GM19438 (cell line): ENCODE measurements around the gene PROCA1.
A peak's percentile ranks its signal among the peaks of the same experiment; 100 is the strongest.
"Not testable (repeated sequence)": the region's sequence is repeated elsewhere in the genome, so short reads cannot be mapped to it uniquely, and the experiment has no call there.

Source experiments
- ATAC-seq: cut with Tn5 transposase; IDR thresholded peaks from one replicate; pipeline ENCODE4 v1.9.1; 2021; ENCODE audit warnings: low read depth; ENCODE audit not compliant: unreplicated experiment

PROCA1 gene

DNA sequence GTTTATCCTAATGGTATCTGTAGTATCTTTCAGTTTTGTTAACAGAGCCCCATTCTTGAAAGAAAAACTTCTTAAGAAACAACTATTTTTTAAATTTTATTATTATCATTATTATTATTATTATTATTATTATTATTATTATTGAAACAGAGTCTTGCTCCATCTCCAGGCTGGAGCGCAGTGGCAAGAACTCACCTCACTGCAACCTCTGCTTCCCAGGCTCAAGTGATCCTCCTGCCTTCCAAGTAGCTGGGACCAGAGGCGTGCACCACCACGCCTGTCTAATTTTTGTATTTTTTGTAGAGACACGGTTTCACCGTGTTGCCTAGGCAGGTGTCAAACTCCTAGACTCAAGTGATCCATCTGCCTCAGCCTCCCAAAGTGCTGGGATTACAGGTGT lies 26.3 kb downstream of the PROCA1 start:
- no peak for ATAC-seq

- no peak for ATAC-seq
Measured at GRCh38 chr17:28684963-28685362, 26.7 kb downstream of the PROCA1 start.

- no peak for ATAC-seq
Measured at GRCh38 chr17:28682655-28683054, 29.0 kb downstream of the PROCA1 start.

GRCh38 chr17:28675980-28676379 lies 35.7 kb downstream of the PROCA1 start:
- no peak for ATAC-seq

GRCh38 chr17:28675490-28675889 lies 36.2 kb downstream of the PROCA1 start:
- no peak for ATAC-seq

DNA sequence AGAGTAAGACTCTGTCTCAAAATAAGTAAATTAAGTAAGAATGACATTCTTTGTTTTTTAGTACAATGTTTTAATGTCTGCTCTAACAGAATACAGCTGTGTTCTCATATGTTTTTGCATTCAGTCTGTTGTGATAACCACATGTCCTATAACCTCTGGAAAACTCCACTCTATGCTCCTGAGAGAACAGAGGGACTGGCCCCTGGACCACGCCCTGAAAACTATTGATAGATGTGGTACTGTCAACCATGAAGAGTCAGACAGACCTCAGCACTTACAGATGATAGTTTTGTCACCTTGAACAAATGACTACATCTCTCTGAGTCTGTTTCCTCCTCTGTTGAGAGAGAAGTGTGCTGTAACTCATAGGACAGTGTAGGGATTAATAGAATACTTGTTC lies 41.8 kb downstream of the PROCA1 start:
- ATAC-seq = no peak

- ATAC-seq = no peak
Measured at GRCh38 chr17:28667870-28668269, 43.8 kb downstream of the PROCA1 start.

DNA sequence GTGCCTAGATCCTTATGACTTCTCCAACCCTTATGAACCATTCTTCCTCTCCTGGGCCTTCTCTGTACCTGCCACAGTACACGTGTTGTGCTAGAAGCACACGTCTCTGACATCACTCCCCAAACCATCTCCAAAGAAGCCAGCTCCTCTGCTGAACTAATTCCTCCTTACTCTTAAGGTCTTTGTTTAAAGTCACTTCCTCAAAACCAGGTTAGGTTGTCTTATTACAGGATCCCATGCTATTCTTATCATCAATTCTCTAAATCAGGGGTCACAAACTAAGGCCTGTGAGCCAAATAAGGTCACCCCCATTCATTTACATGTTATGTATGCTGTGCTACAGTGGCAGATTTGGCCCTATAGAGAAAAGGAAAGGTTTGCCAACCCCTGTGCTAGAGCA lies 45.7 kb downstream of the PROCA1 start:
- no peak for ATAC-seq

DNA sequence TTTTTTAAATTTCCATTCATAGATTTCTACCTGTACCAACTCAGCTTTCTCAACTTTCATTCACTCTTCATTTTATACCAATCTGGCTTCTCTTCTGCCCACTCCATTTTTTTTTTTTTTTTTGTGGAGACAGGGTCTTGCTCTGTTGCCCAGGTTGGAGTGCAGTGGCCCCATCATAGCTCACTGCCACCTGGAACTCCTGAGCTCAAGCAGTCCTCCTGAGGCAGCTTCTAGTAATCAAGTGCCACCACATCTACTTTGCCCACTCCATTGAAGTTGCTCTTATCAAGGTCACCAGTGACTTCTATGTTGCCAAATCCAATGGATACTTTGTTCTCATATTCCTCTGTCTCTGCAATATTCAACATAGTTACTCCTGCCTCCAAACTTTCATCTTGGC lies 48.0 kb downstream of the PROCA1 start:
- no peak for ATAC-seq

DNA sequence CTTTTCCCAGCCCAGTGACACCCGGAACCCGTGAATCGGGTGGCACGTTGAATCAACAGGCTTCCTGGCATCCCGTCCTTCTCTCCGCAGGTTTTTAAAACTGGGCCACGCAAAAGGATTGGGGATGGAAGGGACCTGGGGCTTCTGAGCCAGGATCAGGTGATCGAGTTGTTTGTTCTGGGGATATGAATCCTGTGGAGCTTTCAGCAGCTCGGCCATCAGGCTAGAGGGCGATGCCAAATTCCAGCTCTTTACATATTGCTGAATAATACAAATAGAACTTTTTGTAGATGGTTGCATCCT lies 49.2 kb downstream of the PROCA1 start:
- no peak for ATAC-seq

GRCh38 chr17:28661635-28662526 lies 49.8 kb downstream of the PROCA1 start, which contains the start of the genes SDF2 and SUPT6H:
Gene SDF2, minus strand, starts transcription at chr17:28661906. Its CDS starts 30 bp downstream, at chr17:28661876.
Gene SUPT6H, plus strand, starts transcription at chr17:28662205. Its CDS starts 11,197 bp downstream, at chr17:28673402.
- peak; percentile 85 for ATAC-seq

DNA sequence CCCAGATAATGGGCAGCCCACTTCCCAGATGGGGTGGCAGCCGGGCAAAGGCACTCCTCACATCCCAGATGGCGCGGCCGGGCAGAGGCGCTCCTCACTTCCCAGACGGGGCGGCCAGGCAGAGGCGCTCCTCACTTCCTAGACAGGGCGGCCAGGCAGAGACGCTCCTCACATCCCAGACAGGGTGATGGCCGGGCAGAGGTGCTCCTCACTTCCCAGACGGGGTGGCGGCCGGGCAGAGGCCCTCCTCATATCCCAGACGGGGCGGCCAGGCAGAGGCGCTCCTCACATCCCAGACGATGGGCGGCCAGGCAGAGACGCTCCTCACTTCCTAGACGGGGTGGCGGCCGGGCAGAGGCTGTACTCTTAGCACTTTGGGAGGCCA lies 52.2 kb downstream of the PROCA1 start:
- ATAC-seq = not testable (repeated sequence)

GRCh38 chr17:28658766-28659496 lies 52.8 kb downstream of the PROCA1 start:
- ATAC-seq = not testable (repeated sequence)

- ATAC-seq = not testable (repeated sequence)
Measured at GRCh38 chr17:28658342-28658741, 53.3 kb downstream of the PROCA1 start.

GRCh38 chr17:28657756-28658155 lies 53.9 kb downstream of the PROCA1 start:
- no peak for ATAC-seq

GRCh38 chr17:28655160-28655559 lies 56.5 kb downstream of the PROCA1 start:
- ATAC-seq = no peak
